Mucosa of stomach (tissue), 1 donor: ENCODE data around the gene RAD51B.

Source experiments
- H3K27me3 ChIP-seq: one replicate; pipeline ENCODE4 v1.7.0; 2013; ENCODE audit warnings: mild to moderate bottlenecking, low read length; ENCODE audit not compliant: control insufficient read depth, insufficient read depth
- H3K36me3 ChIP-seq: one replicate; pipeline ENCODE4 v1.7.0; 2013; ENCODE audit warnings: low read length; ENCODE audit not compliant: control insufficient read depth, insufficient read depth
- H3K4me1 ChIP-seq: one replicate; pipeline ENCODE4 v1.7.0; 2013; ENCODE audit warnings: mild to moderate bottlenecking, low read length; ENCODE audit not compliant: control insufficient read depth, insufficient read depth
- H3K4me3 ChIP-seq: one replicate; pipeline ENCODE4 v1.7.0; 2013; ENCODE audit warnings: low read length
- H3K9ac ChIP-seq: one replicate; pipeline ENCODE4 v1.7.0; 2013; ENCODE audit warnings: mild to moderate bottlenecking, low read length, moderate library complexity
- H3K9me3 ChIP-seq: one replicate; pipeline ENCODE4 v1.7.0; 2013; ENCODE audit warnings: mild to moderate bottlenecking, low read length, moderate library complexity; ENCODE audit not compliant: control insufficient read depth
- donor health status: Pancreatic carcinoma.

RAD51B gene

DNA sequence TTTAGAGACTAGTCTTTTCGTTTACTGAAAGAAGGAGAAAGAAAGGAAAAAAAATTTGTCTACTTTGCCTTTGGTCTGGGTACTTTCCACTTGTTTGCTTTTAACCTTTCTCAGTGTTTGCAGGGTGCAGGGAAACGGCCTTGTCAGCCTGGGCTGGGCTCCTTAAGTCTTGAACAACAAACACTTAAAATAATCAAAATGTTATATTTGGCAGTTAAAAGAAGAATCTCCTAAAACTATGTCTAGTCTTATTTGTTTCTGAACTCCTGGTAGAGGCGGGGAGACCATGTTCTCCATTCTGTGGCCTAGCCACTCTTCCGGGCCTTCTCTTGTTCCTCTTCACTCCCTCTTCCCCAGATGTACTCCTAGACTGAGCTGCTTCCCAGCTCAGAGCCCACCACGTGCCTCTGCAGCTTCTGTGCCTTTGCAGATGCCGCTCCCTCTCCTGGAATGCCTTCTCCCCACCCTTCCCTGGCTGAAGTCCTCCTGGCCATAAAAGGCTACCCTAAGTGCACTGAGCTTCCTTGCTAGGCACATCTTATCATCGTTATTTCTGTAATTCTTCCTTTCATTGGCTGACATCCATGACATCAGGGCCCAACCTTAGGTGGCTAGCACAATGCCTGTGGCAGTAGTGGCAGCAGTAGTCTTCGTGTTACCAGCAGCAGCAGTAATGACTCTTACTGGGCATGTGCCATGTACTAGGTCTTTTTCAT, 540.4 kb downstream of the RAD51B start:
- H3K27me3 ChIP-seq: no peaks in the 10 kb centered on the region
- H3K4me1 ChIP-seq: peaks cover 16% of the 10 kb centered on the region
- peak overlapping the region; percentile 6 for H3K9ac ChIP-seq
- no peaks in the 10 kb centered on the region for H3K36me3 ChIP-seq
- no peaks in the 10 kb centered on the region for H3K9me3 ChIP-seq
- H3K4me3 ChIP-seq: no peak overlapping the region

DNA sequence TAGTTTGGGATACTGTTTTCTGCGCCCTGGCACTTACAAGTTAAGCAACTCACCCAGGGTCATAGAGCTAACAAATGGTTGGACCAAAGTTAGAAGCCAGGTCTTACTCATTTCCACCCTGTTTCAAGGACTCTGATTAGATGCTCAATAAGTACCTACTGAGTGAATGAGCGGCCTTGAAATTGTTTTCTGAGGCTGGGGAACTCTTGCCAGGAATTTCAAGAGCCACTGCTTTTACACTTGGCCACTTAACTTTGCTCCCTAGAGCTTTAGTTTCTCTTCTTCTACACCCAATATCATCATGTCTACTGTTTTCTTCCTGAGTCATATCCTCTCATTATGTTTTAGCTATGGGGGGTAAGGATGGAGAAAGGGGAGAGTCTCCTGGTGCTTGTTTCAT, 541.7 kb downstream of the RAD51B start:
- Histone ChIP-seq H3K4me3 (no peak overlapping the region), H3K9ac (no peak overlapping the region), H3K27me3 (no peaks in the 10 kb centered on the region), H3K9me3 (no peaks in the 10 kb centered on the region), H3K4me1 (peaks cover 19% of the 10 kb centered on the region), H3K36me3 (no peaks in the 10 kb centered on the region)

DNA sequence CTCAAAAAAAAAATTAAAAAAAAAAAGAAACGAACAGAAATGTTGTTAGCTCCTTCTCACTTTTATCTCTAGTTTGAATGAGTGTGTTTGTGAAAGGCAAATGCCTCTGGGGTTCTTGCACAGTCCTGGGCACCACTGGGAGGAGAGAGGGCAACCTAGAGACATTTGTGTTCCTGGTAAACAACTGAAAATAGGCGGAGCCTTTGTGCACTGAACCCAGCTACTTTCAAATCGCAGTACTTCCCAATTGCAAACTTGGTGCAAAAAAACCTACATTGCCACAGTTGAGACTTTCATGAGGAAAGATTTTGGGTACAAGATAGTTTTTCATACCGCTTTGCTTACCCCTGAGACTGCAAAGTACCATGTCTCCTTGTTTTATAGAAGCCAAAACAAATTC, 543.3 kb downstream of the RAD51B start:
- H3K36me3 ChIP-seq: no peaks in the 10 kb centered on the region
- no peak overlapping the region for H3K4me3 ChIP-seq
- H3K4me1 ChIP-seq: peaks cover 19% of the 10 kb centered on the region
- H3K9me3 ChIP-seq: no peaks in the 10 kb centered on the region
- H3K27me3 ChIP-seq: no peaks in the 10 kb centered on the region
- H3K9ac ChIP-seq: no peak overlapping the region

DNA sequence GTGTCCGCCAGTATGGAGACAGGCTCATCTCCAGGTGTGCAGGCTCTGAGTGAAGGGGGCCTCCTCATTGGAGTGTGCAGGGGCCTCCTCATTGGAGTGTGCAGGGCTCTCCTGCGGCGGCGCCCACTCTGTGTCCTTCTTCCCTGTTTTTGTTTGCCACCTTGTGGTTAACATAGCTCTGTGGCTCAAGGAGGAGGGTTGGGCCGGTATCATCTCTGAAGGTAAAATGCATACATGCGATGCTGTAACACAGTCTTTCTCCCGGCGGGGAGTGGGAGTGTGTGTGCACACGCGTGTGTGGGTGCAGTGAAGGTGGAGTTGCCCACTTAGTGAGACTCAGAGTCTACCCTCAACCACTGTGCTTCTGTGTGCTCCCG, 543.9 kb downstream of the RAD51B start:
- Histone ChIP-seq H3K9ac (no peak overlapping the region), H3K27me3 (no peaks in the 10 kb centered on the region), H3K9me3 (no peaks in the 10 kb centered on the region), H3K36me3 (no peaks in the 10 kb centered on the region), H3K4me1 (peaks cover 19% of the 10 kb centered on the region), H3K4me3 (no peak overlapping the region)

DNA sequence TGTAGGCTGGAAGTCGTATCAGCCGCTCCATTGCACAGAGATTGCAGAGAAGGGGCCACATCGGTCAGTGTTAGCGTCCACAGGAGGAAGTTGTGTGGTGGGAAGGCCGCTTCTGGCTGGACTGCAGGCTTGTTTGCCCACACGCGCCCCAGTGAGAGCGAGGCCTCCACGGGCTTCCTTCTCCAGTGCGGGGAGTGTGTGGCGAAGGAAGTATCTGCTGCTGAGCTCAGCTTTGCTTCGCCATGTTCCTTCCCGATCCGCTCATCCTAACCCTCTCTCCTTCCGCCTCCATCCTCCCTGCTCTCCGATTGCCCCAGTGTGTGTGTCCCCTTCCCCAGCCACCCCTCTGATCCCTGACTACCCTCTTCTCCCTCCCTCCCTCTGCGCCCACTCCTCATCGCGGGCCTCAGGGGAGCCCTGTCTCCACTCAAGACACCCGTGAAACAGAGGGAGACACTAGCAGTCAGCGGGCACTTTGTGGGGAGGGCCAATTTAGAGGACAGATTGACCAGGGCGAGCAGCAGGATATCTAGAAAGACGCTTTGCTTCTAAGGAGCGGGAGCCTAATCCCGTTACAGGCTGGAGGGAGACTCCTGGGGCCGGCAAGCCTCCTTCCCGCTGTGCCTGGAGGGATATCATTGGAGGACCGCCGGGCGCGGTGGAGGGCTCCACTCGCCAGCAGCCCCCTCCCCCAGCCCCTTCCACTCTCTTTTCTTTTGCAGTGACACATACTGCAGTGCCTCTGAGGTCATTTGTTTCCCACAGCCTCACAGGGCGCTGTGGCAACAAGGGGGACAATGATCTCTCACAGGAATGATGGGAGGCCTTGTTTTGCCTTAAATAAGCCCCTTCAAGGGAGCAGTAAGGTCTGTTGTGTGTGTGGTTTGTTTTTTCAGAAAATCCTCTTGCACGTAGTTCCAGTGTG, 544.5 kb downstream of the RAD51B start:
- Histone ChIP-seq H3K36me3 (no peaks in the 10 kb centered on the region), H3K9ac (no peak overlapping the region), H3K4me3 (no peak overlapping the region), H3K9me3 (no peaks in the 10 kb centered on the region), H3K27me3 (no peaks in the 10 kb centered on the region), H3K4me1 (peaks cover 19% of the 10 kb centered on the region)

DNA sequence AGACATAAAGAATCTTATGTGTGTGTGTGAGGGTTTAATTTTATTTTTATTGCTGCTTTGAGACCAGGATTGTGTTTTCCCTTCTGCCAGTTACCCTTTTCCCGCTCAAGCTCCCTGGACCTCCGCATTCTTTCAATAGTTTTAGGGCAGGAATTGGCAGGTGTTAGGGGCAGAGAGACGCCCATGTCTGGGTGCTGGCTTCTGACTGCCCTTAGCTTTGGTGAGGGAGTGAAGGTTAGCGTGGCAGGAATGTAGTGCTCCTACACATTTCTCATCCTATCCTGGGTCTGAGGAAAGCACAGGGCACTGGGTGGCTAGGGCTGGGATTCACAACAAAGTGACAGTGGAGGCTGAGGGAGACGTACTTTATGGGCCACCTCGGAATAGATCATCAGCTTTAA, 545.2 kb downstream of the RAD51B start:
- no peaks in the 10 kb centered on the region for H3K36me3 ChIP-seq
- H3K4me1 ChIP-seq: peaks cover 14% of the 10 kb centered on the region
- no peaks in the 10 kb centered on the region for H3K9me3 ChIP-seq
- H3K4me3 ChIP-seq: no peak overlapping the region
- peak overlapping the region; percentile 26 for H3K9ac ChIP-seq
- H3K27me3 ChIP-seq: no peaks in the 10 kb centered on the region

DNA sequence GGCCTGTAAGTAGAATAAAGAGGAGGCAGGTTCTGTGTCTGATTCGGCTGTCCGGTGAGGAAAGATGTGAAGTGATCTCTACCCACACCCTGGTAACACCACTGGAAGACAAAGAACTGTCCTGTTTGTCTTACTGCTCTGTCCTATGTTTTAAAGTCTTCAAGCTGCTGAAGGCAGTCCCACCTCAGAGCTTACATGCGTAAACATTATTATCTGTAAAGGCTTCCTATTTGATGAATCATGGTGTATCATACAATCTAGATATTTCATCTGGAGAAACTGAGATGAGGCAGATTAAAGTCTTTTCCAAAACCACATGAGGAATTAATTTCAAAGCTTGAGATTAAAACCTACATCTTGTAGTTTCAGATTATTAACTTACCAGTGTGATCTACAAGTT, 545.6 kb downstream of the RAD51B start:
- Histone ChIP-seq H3K9me3 (no peaks in the 10 kb centered on the region), H3K4me3 (no peak overlapping the region), H3K36me3 (no peaks in the 10 kb centered on the region), H3K9ac (peak overlapping the region; percentile 26), H3K4me1 (peaks cover 10% of the 10 kb centered on the region), H3K27me3 (no peaks in the 10 kb centered on the region)

DNA sequence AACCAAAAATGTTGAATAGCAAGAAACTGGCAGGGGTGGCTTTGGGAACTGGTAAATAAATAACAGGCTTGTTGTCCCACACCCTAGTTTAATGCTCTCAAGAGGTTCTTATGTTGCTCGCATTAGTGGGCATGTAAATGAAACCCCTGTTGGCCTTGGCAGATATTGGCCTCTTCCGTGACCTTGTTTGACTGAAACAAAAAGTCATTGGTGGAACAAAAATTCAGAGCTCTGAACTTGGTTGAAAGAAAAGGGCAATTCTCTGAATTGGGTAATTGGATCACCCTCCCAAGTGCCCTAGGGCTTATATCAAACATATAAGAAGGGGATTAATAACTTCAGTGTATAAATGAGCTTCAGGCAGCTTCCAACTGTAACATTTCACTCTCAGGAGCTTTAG, 547.1 kb downstream of the RAD51B start:
- H3K9ac ChIP-seq: no peak overlapping the region
- H3K9me3 ChIP-seq: no peaks in the 10 kb centered on the region
- H3K27me3 ChIP-seq: no peaks in the 10 kb centered on the region
- peaks cover 6% of the 10 kb centered on the region for H3K4me1 ChIP-seq
- H3K36me3 ChIP-seq: no peaks in the 10 kb centered on the region
- H3K4me3 ChIP-seq: no peak overlapping the region

DNA sequence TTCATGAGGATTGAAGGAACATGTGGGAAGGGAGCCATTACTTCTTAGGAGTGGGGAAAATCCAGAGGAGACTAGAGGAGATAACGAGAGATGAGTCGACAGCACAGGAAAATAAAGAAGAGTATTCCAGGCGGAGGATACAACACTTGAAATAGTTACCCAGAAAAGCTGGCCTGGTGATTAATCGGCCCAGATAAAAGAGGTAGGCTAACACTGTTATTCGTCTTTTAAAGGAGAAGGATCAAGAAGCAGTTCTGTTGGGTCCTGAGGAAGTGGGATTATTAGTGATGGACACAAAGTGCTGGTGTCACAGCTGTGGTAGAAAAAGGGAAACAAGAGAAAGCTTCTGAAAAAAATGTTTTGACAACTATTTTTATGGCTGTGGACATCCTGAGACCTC, 548.0 kb downstream of the RAD51B start:
- Histone ChIP-seq H3K9me3 (no peaks in the 10 kb centered on the region), H3K4me1 (peaks cover 6% of the 10 kb centered on the region), H3K4me3 (no peak overlapping the region), H3K27me3 (no peaks in the 10 kb centered on the region), H3K9ac (no peak overlapping the region), H3K36me3 (no peaks in the 10 kb centered on the region)

DNA sequence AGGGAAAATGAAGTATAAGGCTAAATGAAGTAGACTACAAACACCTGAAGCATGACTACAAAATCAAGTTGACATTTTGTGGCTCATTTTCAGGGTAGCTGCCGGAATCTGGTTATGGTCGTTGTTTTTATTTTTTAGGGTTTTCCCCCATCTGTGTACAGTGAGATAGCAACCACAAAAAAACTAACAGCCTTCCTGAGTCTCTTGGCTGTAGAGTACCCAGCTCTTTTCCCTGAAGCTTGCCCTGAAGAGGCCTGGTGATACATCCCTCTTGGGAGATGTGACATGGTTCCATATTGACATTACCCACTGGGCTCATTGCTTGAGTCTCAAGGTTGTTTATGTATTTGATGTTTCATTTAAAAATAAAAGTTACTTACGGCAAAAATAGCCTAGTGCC, 549.3 kb downstream of the RAD51B start:
- Histone ChIP-seq H3K9ac (no peak overlapping the region), H3K4me3 (no peak overlapping the region), H3K9me3 (no peaks in the 10 kb centered on the region), H3K4me1 (peaks cover 6% of the 10 kb centered on the region), H3K36me3 (no peaks in the 10 kb centered on the region), H3K27me3 (no peaks in the 10 kb centered on the region)

DNA sequence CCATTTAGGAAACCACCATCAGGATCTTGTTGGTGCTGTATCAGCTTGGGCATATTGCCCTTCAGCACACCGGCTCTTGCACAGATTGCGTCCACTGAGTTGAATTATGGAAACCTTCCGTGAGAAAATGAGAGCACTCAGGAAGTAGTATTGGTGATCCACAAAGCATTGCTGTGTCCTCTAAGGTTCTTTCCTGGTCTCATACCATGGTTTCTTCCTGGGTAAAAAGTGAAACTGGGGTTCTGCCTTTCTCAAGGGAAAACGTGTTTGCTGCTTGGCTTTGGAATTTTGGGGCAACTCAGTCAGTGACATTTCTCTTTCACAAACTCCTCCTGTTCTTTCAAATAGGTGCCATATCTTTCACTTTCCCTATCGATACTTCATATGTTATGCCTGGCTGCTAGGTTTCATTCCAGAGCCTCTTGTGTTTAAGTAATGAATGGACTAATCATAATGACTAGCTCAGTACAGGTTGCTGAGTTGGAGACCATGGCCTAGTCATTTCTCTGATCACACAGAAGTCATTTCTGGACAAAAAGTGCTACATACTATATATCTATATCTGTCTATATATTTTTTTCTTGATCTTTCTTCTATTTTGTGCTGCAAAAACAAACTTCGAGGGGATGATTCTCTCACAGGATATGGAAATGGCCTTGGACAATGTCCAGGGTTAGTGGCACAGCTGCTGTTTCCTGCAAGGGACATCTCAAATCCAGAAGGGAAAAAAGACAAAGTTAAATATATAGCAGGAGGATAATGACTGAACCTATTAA, 549.9 kb downstream of the RAD51B start:
- H3K9me3 ChIP-seq: no peaks in the 10 kb centered on the region
- peaks cover 6% of the 10 kb centered on the region for H3K4me1 ChIP-seq
- H3K27me3 ChIP-seq: no peaks in the 10 kb centered on the region
- H3K9ac ChIP-seq: no peak overlapping the region
- no peak overlapping the region for H3K4me3 ChIP-seq
- no peaks in the 10 kb centered on the region for H3K36me3 ChIP-seq

DNA sequence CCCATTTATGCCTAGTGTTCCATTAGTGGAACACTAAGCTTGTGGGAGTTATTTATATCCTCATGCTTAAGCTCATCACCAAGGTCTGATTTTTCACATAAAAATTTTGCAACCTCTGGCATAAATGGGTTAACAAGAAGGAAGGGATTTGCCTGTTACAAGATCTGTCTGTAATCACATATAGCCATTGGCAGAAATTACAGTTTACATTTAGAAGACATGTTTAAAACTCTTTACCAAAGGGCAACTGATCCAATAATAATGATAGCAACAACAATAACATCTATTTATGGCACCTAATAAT, 550.4 kb downstream of the RAD51B start:
- peaks cover 4% of the 10 kb centered on the region for H3K4me1 ChIP-seq
- H3K9me3 ChIP-seq: no peaks in the 10 kb centered on the region
- no peak overlapping the region for H3K4me3 ChIP-seq
- H3K27me3 ChIP-seq: no peaks in the 10 kb centered on the region
- no peak overlapping the region for H3K9ac ChIP-seq
- H3K36me3 ChIP-seq: no peaks in the 10 kb centered on the region
